ES-I3 (cell line): Measurements from ENCODE around the gene RABL2A.
"Not testable (repeated sequence)": the region's sequence is repeated elsewhere in the genome, so short reads cannot be mapped to it uniquely, and the experiment has no call there.

Source experiments
- H3K36me3 ChIP-seq: 2 replicates; pipeline ENCODE4 v1.6.1; 2013; ENCODE audit warnings: mild to moderate bottlenecking, low read length, control low read depth, moderate library complexity; ENCODE audit not compliant: insufficient read depth
- H3K4me1 ChIP-seq: 2 replicates; pipeline ENCODE4 v1.6.1; 2013; ENCODE audit warnings: mild to moderate bottlenecking, control low read depth, low read length; ENCODE audit not compliant: insufficient read depth
- H3K9ac ChIP-seq: 2 replicates; pipeline ENCODE4 v1.6.1; 2013; ENCODE audit warnings: low read depth, mild to moderate bottlenecking, low read length, moderate library complexity
- H3K9me3 ChIP-seq: 2 replicates; pipeline ENCODE4 v1.6.1; 2013; ENCODE audit warnings: mild to moderate bottlenecking, low read length, moderate library complexity; ENCODE audit not compliant: control insufficient read depth, insufficient read depth

RABL2A gene

DNA sequence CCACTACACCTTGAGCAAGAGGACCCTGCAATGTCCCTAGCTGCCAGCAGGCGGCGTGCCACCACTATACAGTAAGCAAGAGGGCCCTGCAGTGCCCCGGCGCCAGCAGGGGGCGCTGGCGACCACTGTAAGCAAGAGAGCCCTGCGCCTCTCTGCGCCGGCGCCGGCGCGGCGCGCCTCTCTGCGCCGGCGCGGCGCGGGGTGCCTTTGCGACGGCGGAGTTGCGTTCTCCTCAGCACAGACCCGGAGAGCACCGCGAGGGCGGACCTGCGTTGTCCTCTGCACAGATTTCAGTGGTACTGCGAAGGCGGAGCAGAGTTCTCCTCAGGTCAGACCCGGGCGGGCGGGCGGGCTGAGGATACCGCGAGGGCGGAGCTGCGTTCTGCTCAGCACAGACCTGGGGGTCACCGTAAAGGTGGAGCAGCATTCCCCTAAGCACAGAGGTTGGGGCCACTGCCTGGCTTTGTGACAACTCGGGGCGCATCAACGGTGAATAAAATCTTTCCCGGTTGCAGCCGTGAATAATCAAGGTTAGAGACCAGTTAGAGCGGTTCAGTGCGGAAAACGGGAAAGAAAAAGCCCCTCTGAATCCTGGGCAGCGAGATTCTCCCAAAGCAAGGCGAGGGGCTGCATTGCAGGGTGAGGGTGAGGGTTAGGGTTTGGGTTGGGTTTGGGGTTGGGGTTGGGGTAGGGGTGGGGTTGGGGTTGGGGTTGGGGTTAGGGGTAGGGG, 24.9 kb upstream of the RABL2A start:
- not testable (repeated sequence) for H3K9me3 ChIP-seq, H3K9ac ChIP-seq, H3K36me3 ChIP-seq, H3K4me1 ChIP-seq

DNA sequence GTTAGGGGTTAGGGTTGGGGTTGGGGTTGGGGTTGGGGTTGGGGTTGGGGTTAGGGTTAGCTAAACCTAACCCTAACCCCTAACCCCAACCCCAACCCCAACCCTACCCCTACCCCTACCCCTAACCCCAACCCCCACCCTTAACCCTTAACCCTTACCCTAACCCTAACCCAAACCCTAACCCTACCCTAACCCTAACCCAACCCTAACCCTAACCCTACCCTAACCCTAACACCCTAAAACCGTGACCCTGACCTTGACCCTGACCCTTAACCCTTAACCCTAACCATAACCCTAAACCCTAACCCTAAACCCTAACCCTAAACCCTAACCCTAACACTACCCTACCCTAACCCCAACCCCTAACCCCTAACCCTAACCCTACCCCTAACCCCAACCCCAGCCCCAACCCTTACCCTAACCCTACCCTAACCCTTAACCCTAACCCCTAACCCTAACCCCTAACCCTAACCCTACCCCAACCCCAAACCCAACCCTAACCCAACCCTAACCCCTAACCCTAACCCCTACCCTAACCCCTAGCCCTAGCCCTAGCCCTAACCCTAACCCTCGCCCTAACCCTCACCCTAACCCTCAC, 24.1 kb upstream of the RABL2A start:
- Histone ChIP-seq H3K9me3 (no peaks in the 10 kb centered on the region), H3K4me1 (no peaks in the 10 kb centered on the region), H3K36me3 (no peaks in the 10 kb centered on the region), H3K9ac (no peak overlapping the region)

DNA sequence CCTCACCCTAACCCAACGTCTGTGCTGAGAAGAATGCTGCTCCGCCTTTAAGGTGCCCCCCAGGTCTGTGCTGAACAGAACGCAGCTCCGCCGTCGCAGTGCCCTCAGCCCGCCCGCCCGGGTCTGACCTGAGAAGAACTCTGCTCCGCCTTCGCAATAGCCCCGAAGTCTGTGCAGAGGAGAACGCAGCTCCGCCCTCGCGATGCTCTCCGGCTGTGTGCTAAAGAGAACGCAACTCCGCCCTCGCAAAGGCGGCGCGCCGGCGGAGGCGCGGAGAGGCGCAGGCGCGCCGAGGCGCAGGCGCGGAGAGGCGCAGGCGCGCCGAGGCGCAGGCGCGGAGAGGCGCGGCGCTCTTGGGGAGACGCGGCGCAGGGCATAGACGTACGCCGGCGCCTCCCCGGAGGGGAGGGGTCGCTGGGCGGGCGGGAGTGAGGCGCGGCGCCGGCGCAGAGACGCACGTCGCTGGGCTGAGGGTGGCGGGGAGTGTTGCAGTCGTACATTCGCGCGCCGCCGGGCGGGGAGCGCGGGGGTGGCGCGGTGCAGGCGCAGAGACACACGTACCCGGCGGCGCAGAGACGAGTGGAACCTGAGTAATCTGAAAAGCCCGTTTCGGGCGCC, 23.5 kb upstream of the RABL2A start:
- not testable (repeated sequence) for H3K9me3 ChIP-seq, H3K9ac ChIP-seq

DNA sequence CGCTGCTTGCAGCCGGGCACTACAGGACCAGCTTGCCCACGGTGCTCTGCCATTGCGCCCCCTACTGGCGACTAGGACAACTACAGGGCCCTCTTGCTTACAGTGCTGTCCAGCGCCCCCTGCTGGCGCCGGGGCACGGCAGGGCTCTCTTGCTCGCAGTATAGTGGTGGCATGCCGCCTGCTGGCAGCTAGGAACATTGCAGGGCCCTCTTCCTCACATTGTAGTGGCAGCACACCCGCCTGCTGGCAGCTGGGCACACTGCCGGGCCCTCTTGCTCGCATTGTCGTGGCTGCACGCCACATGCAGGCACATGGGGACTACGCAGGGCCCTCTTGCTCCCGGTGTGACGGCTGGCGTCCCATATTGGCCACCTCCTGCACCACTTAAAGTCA, 23.0 kb upstream of the RABL2A start:
- H3K4me1 ChIP-seq, H3K9me3 ChIP-seq, H3K9ac ChIP-seq, H3K36me3 ChIP-seq: not testable (repeated sequence)

More for the DNA sequence above, 23.5 kb upstream of the RABL2A start:
- H3K4me1 ChIP-seq, H3K36me3 ChIP-seq: not testable (repeated sequence)

DNA sequence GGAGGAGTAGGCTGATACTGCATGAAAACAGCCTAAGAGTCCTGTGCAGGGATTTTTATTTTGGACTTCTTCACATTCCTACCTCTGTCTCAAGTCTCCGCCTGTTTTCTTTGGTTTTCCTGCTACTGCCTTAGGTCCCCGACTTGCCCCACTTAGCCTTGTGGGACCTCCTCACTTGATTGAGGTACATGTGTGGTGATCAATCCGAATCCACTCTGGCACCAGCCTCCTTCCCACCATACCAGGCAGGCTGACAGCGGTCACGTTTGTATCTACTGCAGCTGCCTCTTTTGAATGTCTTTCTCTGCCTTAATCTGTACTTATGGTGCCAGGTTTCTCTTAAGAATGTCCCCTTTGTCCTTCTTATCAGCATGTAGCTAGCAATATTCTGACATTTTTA, 22.4 kb upstream of the RABL2A start:
- H3K9ac ChIP-seq, H3K9me3 ChIP-seq, H3K36me3 ChIP-seq, H3K4me1 ChIP-seq: not testable (repeated sequence)

DNA sequence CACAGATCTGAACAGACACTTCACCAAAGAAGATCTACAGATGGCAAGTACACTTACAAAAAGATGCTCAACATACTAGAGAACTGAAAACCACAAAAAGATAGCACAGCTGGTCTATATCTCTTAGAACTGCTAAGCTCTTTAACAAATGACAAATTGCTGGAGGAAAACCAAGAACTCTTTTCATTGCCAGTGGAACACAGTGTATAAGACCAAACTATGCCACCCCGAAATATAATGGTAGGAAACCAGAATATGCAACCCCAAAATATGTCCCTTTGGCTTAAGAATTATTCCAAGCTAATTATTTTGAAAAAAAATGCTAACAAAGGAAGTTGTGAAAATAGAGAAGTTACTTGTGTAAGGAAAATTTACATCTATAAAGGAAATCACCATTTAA, 21.0 kb upstream of the RABL2A start:
- not testable (repeated sequence) for H3K9ac ChIP-seq, H3K4me1 ChIP-seq, H3K36me3 ChIP-seq, H3K9me3 ChIP-seq

DNA sequence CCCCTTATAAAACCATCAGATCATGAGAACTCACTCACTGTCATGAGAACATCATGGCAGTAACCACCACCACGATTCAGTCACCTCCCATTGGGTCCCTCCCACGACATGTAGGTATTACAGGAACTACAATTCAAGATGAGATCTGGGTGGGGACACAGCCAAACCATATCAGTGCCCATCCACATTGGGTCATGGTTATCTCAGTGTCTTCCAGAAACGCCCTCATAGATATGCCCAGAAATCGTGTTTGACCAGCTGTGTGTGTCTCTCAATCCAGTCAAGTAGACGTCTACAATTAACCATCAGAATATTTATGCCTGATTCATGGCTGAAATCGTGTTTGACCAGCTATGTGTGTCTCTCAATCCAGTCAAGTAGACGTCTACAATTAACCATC, 17.2 kb upstream of the RABL2A start:
- H3K9me3 ChIP-seq, H3K4me1 ChIP-seq, H3K9ac ChIP-seq, H3K36me3 ChIP-seq: not testable (repeated sequence)

DNA sequence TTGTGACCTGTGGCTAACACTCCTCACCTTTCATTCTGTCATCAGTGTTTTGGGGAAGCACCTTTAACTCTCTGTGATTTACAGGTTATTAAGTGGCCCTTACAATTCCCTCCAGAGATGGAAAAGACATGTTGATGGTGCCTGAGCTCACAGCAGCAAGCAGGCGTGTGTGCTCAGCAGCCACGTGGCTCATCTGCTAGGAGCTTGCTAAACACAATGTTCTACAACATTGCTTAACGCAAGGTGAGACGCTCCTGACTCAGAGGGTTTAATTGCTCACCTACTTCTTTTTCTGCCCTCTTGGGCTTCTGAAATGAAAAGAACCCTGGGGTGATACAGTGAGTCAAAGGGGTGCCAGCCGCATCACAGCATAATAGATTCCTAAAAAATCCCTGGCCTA, 6.1 kb upstream of the RABL2A start:
- not testable (repeated sequence) for H3K4me1 ChIP-seq, H3K9ac ChIP-seq, H3K36me3 ChIP-seq, H3K9me3 ChIP-seq

DNA sequence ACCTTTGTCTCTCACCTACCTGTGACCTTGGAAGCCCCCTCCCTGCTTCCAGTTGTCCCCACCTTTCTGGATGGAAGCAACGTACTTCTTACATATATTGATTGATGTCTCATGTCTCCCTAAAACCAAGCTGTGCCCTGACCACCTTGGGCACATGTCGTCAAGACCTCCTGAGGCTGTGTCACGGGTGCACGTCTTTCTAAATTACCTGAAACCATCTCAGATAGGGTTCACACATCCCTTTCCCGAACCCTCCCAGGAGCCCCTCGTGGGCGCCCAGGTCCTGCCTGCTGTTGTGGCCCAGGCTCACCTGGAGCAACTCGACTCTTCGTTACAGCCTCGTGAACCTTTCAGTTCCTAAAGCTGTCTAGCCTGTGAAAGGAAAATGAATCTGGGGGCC, 1.2 kb upstream of the RABL2A start:
- H3K36me3 ChIP-seq, H3K9ac ChIP-seq, H3K4me1 ChIP-seq, H3K9me3 ChIP-seq: not testable (repeated sequence)

DNA sequence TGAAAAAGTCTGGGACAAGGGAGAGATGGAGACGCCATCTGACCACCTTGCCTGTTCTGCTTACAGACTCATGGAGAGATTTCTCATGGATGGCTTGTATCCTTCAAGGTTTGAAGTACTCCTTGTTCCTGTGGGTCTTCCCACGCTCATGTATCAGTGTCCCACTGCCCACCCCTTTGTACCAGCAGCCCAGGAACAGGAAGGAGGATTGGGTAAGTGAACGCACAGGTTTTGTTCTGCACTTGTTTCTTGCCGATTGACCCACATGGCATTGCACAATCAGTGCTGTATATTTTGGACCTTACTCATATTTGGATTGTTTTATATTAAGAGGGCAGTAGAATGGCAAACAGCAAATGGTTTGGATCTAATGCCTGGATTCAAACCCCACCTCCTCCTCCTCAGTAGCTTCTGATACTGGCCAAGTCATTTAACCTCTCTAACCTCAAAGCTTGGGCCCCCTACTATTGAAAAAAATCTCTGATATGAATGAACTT, 5.8 kb downstream of the RABL2A start:
- not testable (repeated sequence) for H3K36me3 ChIP-seq, H3K9ac ChIP-seq, H3K9me3 ChIP-seq, H3K4me1 ChIP-seq

DNA sequence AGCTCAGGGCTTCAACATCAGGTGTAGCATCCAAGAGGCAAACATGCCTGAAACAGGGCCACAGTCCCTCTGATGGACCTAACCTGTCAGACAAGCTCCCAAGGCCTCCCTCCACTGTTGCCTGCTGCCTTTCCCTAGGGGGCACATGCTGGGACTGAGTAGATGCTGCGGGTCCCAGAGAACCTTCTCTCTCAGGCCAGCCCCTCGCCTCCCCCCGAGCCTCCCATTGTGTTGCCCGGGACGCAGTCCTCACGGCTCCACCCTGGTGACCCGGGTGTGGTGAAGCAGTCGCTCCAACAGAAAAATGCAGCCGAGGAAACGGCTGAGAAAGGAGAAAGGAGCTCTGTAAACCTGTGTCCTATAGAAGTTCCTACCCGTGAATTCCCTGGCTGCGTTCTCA, 8.3 kb downstream of the RABL2A start:
- H3K4me1 ChIP-seq, H3K36me3 ChIP-seq, H3K9me3 ChIP-seq, H3K9ac ChIP-seq: not testable (repeated sequence)

DNA sequence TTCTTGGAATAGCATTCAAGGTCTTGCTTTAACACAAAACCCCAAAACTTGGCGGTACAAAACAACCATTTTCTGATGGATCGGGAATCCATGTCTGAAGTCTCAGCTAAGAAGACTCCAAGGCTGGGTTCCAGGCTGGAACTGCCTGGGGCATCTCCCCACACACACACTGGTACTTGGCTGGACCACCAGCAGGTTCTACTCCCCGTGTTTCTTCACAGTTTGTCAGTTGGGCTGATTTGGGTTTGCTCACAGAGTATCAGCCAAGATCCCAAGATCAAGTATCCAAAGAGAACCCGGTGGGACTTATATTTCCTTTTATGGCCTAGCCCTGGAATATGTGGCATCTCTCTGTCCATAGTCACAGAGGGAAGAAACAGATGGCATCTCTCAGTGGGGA, 9.2 kb downstream of the RABL2A start:
- not testable (repeated sequence) for H3K36me3 ChIP-seq, H3K9me3 ChIP-seq, H3K4me1 ChIP-seq, H3K9ac ChIP-seq

DNA sequence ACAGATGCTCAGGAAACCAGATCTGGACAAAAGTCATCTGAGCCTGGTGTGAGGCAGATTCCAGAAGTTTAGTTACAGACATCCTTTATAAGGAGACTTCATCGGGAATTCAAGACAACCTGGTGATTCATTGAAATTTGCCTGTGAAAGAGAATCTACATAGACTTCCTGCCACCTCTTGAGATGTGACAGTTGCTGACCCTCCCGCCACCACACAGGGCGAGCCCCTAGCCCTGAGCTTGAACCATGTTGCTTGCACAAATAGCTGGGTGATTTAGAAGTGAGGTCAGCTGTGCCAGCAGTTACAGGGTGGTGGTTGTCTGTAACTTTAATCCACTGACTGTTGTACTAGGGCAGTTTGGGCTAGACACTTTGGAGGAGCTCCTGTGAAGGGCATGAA, 11.0 kb downstream of the RABL2A start:
- H3K9ac ChIP-seq, H3K9me3 ChIP-seq, H3K4me1 ChIP-seq, H3K36me3 ChIP-seq: not testable (repeated sequence)

DNA sequence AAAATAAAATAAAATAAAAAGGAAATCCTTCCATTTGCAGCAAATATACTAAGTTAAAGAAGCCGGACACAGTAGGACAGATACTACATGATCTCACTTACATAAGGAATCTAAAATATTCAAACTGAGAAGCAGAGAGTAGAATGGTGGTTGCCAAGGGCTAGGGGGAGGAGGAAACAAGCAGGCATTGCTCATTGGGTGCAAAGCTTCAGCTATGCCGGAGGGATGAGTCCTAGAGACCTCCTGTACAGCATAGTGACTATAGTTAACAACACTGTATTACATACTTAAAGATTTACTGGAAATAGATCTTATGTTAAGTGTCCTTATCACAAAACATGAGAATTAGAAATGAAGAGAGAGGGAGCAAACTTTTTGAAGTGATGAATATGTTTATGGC, 19.2 kb downstream of the RABL2A start:
- not testable (repeated sequence) for H3K9me3 ChIP-seq, H3K4me1 ChIP-seq, H3K9ac ChIP-seq, H3K36me3 ChIP-seq
